ENCODE data around the gene LAMB4.
"Not testable (repeated sequence)": the region's sequence is repeated elsewhere in the genome, so short reads cannot be mapped to it uniquely, and the experiment has no call there.

LAMB4 gene

GRCh38 chr7:108048422-108048821, 81.7 kb downstream of the LAMB4 start:
- no peak for DNase-seq (ENCODE audit: low read depth)

- no peak for DNase-seq (ENCODE audit: low read depth)
Measured at GRCh38 chr7:108046952-108047506, 83.1 kb downstream of the LAMB4 start.

GRCh38 chr7:108045669-108046068, 84.5 kb downstream of the LAMB4 start:
- DNase-seq (ENCODE audit: low read depth) = no peak

DNA sequence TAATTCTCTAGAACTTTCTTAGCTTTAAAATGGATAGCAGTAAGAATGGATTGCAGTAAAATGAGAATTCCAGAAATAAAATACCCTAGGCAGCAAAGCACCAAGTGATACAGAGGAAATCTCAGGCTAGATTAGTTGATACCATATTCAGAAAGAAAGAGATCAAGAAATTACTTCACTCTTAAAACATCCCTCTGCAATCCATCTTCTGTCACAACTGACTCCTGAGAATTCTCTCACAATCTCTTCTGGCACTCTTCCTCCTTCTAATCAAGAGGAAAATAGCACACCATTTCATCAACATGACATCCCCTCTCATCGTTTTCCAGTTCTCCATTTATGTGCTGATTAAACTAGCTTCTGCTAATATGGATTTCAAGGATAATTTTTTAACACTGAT, 85.0 kb downstream of the LAMB4 start:
- no peak for DNase-seq (ENCODE audit: low read depth)

- no peak for DNase-seq (ENCODE audit: low read depth)
Measured at GRCh38 chr7:108044345-108044744, 85.8 kb downstream of the LAMB4 start.

DNA sequence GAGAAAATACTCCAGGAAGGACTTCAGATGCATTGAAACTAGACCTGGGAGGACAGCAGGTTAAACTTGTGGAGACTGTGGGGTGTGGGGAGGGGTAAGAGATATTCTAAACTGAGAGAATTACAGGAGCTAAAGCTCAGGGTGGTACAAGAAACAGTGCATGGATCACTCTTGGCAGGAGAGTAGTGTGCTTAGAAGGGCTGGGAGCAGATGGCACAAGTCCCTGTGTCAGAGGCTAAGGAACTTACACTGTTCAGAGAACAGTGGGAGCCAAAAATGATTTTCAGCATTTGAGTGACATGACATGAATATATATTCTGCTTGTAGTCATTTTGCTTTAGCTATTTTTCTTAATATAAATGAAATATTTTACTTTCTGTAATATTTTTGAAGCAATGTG, 91.2 kb downstream of the LAMB4 start:
- DNase-seq (ENCODE audit: low read depth) = no peak

- no peak for DNase-seq (ENCODE audit: low read depth)
Measured at GRCh38 chr7:108037741-108038140, 92.4 kb downstream of the LAMB4 start.

DNA sequence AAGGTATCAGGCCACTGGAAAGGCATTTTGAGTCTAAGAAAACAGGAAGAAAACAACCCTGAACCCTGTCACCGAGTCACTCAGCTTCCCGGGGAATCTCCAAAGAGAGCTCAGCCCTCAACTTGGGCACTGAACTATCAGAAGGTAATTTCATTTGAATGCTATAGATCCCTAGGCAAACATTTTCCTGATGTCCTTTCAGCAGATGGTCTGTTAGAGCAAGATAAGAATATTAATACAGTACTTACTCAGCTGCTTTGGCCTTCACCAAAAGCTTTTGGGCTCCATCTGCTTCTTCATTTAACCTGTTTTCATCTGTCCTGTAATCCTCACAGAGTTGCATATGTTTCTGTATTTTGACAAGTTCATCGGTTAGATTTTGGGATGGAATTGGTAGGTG, 93.0 kb downstream of the LAMB4 start:
- no peak for DNase-seq (ENCODE audit: low read depth)

DNA sequence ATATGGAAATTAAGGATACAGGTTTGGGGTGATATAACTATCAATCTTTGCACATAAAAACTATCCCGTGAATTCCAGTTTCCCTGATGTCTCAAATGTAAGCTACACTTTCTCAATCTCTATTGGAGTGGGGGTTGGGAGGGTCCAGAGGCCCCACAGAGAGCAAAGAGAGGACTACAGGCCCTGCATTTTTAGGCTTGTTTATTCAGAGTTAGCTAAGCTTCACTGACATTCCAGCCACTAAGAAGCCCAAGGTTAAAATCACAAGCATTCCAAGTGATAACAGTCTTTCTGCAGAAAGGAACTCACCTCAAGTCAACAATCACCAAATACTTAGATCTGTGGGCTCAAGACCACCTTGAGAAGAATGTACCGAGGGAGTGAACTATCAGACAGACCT, 95.6 kb downstream of the LAMB4 start:
- DNase-seq (ENCODE audit: low read depth) = no peak

GRCh38 chr7:108033776-108034497, 96.2 kb downstream of the LAMB4 start:
- DNase-seq (ENCODE audit: low read depth) = no peak

- not testable (repeated sequence) for DNase-seq (ENCODE audit: low read depth)
Measured at GRCh38 chr7:108033309-108033708, 96.9 kb downstream of the LAMB4 start.

DNA sequence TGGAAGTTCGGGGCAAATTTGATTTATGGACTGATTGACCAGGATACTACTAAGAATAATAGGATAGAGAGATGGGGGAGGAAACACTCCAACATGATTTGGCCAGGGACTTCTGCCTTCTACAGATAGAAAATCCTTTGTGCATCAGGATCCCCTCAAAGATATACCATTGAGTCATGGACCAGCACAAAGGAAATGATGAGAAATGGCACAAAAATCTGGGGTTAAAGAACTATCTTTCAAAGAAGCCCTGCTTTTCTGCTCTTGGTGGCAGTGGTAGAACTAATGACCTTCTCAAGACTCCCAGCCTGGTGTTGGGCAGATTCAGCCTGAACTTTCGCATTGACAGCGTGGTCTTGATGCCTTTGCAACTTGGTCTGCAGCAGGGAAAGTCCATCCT, 99.6 kb downstream of the LAMB4 start:
- peak; percentile 24 for DNase-seq (ENCODE audit: low read depth)

DNA sequence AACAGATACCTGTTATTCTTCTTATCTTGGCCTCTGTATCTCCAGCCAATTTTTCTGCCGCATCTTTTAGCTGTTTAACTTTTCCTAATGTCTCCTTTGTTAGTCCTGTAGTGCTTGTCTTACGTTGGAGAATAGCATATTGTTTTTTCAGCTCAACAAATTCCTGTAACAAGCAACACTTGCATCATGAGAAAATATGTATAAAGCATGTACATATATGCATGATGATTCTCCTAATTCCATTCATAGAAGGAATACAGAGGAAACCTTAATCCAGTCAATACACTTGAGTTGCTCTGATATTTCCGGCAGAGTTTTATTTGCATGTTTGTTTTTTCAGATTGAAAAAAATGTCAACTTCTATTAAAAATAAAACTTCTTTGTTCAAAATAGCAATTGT, 101.1 kb downstream of the LAMB4 start:
- DNase-seq (ENCODE audit: low read depth) = no peak

- no peak for DNase-seq (ENCODE audit: low read depth)
Measured at GRCh38 chr7:108028111-108028510, 102.0 kb downstream of the LAMB4 start.

DNA sequence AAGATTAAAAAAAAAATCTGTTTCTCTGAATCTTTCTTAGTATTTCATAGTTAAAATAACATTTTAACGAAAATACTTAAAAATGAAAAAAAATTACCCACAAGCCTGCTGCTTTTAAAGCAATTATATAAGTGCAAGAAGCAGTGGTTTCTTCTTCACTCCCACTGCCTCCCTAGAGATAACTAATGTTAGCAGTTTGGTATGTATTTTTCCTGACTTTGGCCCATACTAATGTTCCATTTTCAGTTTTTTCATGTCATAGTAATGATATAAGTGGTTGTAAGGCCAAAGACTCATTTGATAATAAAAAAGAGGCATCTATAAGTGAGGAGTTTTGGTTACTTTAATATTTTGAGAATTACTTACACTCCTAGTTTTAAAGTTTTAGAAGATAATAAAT, 102.9 kb downstream of the LAMB4 start:
- no peak for DNase-seq (ENCODE audit: low read depth)

- DNase-seq (ENCODE audit: low read depth) = no peak
Measured at GRCh38 chr7:108026647-108027046, 103.5 kb downstream of the LAMB4 start.

- DNase-seq (ENCODE audit: low read depth) = no peak
Measured at GRCh38 chr7:108026116-108026515, 104.0 kb downstream of the LAMB4 start.

GRCh38 chr7:108024538-108024937, 105.6 kb downstream of the LAMB4 start:
- DNase-seq (ENCODE audit: low read depth) = no peak

GRCh38 chr7:108020585-108020984, 109.6 kb downstream of the LAMB4 start:
- DNase-seq (ENCODE audit: low read depth) = no peak

DNA sequence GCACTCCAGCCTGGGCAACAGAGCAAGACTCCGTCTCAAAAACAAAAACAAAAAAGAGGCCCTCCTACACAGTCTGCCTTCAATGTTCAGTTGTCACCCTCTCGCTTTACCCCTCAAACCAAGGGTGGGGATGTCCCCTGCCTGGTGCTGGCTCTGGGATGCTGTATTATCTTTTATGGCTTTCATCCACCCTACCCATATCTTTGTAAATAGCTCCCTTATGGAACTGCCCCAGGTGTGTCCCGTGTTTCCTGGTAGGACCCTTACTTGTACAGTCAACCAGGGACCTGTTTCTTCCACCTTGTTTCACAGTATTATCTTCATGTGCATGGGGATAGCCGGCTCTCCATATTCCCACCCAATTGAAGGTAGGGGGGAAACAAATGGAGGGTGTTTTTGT, 111.5 kb downstream of the LAMB4 start:
- no peak for DNase-seq (ENCODE audit: low read depth)

GRCh38 chr7:108017776-108018151, 112.4 kb downstream of the LAMB4 start:
- no peak for DNase-seq (ENCODE audit: low read depth)

GRCh38 chr7:108016841-108017775, 113.1 kb downstream of the LAMB4 start:
- DNase-seq (ENCODE audit: low read depth) = no peak

- DNase-seq (ENCODE audit: low read depth) = no peak
Measured at GRCh38 chr7:108015740-108016139, 114.4 kb downstream of the LAMB4 start.
